GM18868 (cell line): Measurements from ENCODE around the gene CACNG3.
"Not testable (repeated sequence)": the region's sequence is repeated elsewhere in the genome, so short reads cannot be mapped to it uniquely, and the experiment has no call there.

Experiments used
- ATAC-seq: cut with Tn5 transposase; IDR thresholded peaks from one replicate; pipeline ENCODE4 v1.9.1; 2021; ENCODE audit warnings: mild to moderate bottlenecking, moderate library complexity; ENCODE audit not compliant: unreplicated experiment

CACNG3 gene

GRCh38 chr16:24275413-24275812, 19.3 kb downstream of the CACNG3 start:
- ATAC-seq: no peak

DNA sequence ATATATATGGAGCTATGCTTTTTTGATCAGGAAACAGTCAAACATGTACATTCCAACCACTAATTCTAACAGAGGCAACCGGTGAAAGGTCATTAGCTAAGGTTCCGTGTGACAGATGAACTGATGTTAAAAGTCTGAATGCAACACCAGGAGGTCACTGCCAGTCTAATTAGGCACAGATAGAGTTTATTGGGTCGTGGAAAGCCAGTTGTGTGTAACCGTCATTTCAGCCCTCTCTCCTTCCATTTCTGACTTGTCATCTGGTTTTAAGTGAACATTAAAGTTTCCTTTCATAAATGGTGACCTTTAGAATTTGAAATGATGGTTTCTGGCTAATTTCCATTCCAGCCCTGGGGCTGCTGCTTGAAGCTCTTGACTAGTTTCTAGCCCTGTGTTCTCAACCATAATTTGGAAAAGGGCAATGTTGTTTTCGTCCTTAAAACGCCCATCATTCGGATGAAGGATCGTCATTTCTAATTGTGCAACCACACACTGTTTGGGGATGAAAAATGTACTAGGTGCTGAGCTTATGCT, 23.9 kb downstream of the CACNG3 start:
- no peak for ATAC-seq

- no peak for ATAC-seq
Observed at GRCh38 chr16:24281466-24281865, 25.3 kb downstream of the CACNG3 start.

DNA sequence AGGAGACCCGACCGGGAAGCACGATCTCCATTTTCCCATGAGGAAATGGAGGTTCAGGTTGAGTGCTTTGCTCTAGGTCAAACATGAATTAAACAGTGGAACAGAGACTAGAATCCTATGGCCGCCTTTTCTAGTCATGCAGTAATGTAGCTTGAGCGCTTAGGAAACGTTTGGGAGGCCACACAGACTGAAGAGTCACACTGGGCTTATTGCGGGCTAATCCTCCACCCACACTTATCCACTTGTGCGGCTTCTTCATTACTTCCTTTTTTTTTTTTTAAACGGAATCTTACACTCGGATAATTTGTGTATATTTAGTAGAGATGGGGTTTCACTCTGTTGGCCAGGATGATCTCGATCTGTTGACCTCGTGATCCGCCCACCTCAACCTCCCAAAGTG, 26.0 kb downstream of the CACNG3 start:
- no peak for ATAC-seq

- no peak for ATAC-seq
Observed at GRCh38 chr16:24286741-24287405, 30.7 kb downstream of the CACNG3 start.

DNA sequence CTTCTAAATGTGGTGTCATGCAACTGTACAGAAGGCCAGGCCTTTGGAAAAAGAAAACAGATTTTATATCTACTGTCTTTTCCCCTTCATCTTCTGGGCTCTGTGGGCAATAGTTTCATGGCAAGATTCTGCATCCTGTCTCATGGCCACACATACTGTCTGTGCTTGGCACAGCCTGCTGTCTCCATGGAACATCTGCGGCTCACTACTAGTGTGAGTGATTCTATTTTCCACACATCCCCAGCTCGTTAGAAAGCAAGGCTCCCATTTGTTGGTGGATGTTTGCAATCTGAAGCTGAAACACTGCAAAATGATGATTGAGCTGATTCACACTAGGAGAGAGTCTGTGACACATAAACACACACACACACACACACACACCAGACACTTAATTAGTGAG, 32.4 kb downstream of the CACNG3 start:
- ATAC-seq: no peak

GRCh38 chr16:24289166-24289700, 33.1 kb downstream of the CACNG3 start:
- ATAC-seq: no peak

- ATAC-seq: no peak
Observed at GRCh38 chr16:24291932-24292331, 35.8 kb downstream of the CACNG3 start.

DNA sequence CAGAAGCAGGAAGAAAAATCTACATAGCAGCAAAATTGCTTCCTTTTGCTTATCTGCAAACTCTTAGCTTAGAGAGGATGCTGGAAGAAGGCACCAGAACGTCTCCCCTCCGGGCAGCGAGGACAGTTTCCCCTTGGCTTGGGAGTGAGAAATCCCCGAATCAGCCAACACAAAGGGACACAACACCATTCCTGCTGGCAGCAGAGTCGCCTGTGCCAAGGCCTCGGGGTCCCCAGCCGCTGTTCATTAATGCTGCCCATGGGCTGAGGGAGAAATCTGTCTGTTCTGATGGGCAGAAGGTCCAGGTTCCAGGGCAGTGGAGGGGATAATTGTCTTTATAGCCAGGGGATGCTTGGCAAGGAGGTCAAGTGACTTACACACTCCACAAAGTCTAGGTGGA, 38.0 kb downstream of the CACNG3 start:
- no peak for ATAC-seq

DNA sequence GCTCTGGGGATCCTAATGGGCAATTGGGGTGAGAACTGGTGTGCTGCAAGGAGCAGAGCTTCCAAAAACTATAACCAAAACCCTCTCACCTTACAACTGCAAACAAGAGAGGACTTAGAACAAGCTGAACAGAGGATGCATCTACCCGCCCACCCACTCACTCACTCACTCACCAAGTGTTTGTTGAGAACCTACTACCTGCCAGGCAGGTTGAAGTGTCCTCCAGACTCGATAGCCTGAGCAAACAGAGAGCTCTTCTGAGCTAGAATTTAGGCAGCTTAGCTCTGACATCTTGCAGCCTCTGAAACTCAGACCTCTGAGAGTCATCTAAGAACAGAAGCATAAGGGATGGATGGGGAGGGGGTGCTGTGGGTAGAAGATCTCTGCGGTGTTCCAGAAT, 41.2 kb downstream of the CACNG3 start:
- no peak for ATAC-seq

- ATAC-seq: no peak
Observed at GRCh38 chr16:24298548-24299167, 42.5 kb downstream of the CACNG3 start.

DNA sequence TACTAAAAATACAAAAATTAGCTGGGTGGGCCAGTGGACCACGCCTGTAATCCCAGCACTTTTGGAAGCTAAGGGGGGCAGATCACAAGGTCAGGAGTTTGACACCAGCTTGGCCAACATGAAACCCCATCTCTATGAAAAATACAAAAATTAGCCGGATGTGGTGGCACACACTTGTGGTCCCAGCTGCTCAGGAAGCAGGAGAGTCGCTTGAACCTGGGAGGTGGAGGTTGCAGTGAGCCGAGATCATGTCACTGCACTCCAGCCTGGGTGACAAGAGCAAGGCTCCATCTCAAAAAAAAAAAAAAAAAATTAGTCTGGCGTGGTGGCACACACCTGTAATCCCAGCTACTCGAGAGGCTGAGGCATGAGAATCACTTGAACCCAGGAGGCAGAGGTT, 44.6 kb downstream of the CACNG3 start:
- not testable (repeated sequence) for ATAC-seq

DNA sequence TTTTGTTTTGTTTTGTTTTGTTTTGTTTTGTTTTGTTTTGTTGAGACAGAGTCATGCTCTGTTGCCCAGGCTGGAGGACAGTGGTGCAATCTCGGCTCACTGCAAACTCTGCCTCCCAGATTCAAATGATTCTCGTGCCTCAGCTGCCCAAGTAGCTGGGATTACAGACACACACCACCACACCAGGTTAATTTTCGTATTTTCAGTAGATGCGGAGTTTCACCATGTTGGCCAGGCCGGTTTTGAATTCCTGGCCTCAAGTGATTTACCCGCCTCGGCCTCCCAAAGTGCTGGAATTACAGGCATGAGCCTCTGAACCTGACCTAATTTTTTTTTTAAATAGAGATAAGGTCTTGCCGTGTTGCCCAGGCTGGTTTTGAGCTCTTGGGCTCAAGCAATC, 46.5 kb downstream of the CACNG3 start:
- no peak for ATAC-seq

- ATAC-seq: no peak
Observed at GRCh38 chr16:24308200-24308599, 52.1 kb downstream of the CACNG3 start.

DNA sequence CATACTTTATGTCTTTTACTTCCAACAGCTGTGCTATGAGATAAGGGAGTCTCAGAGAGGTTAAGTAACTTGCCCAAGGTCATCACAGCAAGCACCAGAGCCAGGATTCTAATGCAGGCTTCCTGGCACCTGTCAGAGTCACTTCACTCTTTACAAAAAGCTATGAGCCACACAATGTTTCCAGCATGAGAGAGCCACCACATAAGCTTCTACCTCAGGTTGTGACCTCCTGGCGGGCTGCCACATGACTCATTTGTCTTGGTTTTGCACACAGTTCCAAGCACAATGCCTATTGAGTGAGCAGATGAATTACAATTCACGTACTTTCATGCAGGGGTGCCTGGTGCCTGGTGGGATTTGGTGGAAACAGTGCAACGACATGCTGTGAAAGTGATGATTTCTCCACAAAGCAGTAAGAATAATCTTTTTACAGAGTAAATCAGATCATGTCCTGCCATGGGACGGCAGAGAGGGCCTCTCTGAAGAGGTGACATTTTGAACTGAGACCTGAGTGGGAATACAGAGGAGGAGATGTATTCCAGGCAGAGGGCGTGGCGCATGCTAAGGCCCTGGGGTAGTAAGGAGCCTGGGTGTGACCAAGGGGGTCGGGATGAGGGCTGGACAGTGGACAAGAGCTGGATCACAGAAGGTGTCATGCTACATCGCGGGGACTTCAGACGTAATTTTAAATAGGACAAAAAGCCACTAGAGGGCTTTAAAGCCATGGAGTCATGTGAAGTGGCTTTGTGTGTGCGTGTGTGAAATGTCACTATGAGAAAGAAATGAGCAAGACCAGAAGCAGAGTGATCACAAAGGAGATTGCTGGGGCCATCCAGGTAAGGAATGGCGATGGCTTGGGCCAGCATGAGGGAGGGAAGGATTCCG, 53.4 kb downstream of the CACNG3 start:
- no peak for ATAC-seq

DNA sequence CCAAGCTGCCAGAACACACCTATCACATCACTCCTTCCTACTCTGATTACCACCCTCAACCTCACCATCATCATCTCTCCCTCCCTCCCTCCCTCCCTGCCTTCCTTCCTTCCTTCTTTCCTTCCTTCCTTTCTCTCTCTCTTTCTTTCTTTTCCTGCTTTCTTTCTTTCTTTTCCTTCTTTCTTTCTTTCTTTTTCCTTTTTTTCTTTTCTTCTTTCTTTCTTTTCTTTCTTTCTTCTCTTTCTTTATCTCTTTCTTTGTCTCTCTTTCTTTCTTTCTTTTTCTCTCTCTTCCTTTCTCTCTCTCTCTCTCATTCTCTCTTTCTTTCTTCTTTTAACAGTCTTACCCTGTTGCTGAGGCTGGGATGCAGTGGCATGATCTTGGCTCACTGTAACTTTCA, 59.2 kb downstream of the CACNG3 start:
- ATAC-seq: no peak

DNA sequence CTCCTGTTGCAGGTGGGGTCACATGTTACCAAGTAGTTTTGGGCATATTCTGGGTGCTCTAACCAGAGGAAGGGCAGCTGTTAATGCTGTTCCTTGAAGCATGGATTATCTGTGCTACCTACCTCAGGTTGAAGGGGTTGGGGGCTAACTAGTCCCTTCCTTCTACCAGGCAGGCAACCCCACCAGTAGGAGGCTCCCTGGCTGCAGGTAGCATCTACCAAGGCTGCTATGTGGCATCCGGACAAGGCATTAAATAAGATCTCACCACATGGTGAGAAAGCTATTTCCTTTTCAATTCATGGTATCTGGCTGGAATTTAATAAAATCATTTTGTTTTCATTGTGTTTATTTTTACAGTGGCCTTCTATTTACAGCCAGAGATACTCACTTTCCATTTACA, 62.5 kb downstream of the CACNG3 start:
- no peak for ATAC-seq

DNA sequence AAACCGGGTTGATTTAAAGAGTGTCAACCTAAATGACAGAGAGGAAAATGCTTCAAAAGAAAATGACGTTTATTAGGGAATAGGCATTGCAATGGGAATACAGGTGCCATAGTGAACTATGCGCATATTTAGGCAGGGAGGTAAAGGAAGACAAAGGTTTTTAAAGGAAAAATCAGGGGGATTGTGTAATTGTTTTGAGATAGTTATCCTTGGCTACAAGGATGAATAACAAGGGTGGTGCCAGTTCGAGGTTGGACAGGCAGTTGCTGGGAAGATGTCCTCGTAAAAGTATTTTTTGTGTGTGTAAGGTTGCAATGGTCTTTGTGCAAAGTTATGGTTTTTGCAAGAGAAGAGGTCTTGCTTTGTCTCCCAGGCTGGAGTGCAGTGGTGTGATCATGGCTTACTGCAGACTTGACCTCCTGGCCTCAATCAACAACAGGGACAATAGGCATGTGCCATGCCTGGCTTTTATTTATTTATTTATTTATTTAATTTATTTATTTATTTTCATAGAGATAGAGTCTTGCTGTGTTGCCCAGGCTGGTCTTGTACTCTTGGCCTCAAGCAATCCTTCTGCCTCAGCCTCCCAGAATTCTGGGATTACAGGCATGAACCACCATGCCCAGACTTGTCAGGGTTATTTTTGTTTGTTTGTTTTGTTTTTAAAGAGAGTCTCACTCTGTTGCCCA, 63.1 kb downstream of the CACNG3 start:
- no peak for ATAC-seq

- ATAC-seq: no peak
Observed at GRCh38 chr16:24322106-24322505, 66.0 kb downstream of the CACNG3 start.

DNA sequence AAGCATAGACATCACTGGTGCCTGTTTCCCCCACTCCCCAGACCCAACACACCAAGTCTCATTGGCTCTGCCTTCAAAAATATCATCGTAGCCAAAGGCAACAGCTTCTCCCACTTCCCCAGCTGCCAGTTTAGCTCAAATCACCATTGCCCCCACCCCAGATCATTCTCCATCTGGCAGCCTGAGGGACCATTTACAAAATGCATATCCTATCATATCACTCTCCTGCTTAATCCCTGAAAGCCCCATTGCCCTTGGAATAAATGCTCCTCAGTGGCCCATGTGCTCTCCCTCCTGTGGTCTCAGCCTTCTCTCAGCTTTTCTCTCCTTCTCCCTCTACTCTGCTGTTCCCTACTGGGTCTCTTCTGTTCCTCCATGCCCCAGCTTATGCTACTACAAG, 68.3 kb downstream of the CACNG3 start:
- no peak for ATAC-seq
